Measurements from ENCODE around the gene POLDIP2.

- TF ChIP-seq, protein P1, sequence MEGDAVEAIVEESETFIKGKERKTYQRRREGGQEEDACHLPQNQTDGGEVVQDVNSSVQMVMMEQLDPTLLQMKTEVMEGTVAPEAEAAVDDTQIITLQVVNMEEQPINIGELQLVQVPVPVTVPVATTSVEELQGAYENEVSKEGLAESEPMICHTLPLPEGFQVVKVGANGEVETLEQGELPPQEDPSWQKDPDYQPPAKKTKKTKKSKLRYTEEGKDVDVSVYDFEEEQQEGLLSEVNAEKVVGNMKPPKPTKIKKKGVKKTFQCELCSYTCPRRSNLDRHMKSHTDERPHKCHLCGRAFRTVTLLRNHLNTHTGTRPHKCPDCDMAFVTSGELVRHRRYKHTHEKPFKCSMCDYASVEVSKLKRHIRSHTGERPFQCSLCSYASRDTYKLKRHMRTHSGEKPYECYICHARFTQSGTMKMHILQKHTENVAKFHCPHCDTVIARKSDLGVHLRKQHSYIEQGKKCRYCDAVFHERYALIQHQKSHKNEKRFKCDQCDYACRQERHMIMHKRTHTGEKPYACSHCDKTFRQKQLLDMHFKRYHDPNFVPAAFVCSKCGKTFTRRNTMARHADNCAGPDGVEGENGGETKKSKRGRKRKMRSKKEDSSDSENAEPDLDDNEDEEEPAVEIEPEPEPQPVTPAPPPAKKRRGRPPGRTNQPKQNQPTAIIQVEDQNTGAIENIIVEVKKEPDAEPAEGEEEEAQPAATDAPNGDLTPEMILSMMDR (IDR thresholded peaks at IDR 0.05; ENCODE audit: extremely low read depth in 1 of 2, insufficient read depth in 1 of 2, low read depth in 1 of 2, low read length in 2 of 2) = no peak
- TF ChIP-seq POLR2A (IDR thresholded peaks at IDR 0.05; ENCODE audit: low read depth, low read length) (no peak), JUN (IDR thresholded peaks at IDR 0.05; ENCODE audit: borderline replicate concordance, insufficient read depth, insufficient read length, low read depth) (no peak), MYC (IDR thresholded peaks at IDR 0.05; ENCODE audit: low read depth, low read length) (no peak), EZH2 (IDR thresholded peaks at IDR 0.05; ENCODE audit: borderline replicate concordance, low read depth, low read length, severe bottlenecking) (no peak)
- TF ChIP-seq, protein P2, sequence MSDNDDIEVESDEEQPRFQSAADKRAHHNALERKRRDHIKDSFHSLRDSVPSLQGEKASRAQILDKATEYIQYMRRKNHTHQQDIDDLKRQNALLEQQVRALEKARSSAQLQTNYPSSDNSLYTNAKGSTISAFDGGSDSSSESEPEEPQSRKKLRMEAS (IDR thresholded peaks at IDR 0.05; ENCODE audit: insufficient read depth, insufficient read length) = no peak
Measured at GRCh38 chr17:28346199-28346580, 11.1 kb downstream of the POLDIP2 start.

Data from endothelial cell of umbilical vein (primary cell).